ENCODE measurements around the gene PPP1R14C.

The PPP1R14C gene

DNA sequence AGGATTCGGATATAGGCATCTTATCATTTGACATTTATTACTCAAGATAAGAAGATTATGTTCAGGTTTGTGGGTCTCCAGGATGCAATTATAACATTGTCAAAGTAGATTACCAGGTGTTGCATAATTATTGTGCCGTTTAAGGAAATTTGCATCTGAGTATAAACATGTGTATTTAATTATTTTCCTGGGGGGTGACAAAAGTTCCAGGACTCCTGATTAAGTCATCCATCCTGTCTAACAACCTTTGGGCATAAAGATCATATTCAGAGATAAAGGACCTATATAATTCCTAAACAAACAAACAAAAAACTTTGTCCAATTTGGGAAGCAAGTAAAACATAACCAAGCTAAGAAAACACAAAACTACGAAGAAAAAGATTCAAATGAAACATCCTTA lies 3.3 kb upstream of the PPP1R14C start:
- DNase-seq = no peak

- no peak for DNase-seq
Measured at GRCh38 chr6:150140236-150140969, 2.4 kb upstream of the PPP1R14C start.

GRCh38 chr6:150142097-150142669 lies 661 bp upstream of the PPP1R14C start:
- no peak for DNase-seq

DNA sequence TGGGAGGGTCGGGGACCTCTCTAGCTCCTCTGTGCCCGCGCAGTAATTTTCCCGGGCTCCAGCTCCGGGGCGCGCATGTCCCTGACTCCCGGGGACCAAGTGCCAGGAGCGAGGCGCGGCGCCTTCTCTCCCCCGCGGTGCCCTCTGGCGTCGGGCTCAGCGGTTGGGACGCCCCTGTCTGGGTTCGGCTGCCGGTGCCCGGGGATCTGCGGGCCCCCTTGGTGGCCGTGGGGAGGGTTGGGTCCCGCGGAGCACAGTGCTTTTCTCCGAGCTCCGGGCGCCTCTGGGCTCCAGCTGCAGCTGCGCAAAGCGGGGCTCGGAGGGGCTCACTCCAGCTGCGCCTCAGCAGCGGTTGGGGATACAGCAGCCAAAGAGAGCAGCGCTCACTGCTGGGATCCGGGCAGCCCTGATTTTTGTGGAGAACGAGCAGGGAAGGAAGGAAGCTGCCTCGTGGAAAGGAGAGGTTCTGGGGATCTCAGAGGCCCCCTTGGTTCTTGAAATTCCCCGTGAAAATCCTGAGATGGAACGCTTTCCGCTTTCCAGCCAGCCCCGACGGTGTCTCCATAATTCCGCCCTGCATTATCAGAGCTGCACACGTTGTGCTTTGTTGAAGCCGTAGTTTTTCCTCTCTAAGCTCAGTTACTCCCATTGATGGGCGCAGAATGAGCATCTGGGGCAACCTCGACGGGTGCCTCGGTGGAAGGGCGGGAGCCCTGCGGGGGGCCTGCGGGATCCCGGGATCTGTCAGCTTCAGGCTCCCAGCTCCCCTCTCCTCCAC lies 861 bp downstream of the PPP1R14C start:
- DNase-seq = no peak

DNA sequence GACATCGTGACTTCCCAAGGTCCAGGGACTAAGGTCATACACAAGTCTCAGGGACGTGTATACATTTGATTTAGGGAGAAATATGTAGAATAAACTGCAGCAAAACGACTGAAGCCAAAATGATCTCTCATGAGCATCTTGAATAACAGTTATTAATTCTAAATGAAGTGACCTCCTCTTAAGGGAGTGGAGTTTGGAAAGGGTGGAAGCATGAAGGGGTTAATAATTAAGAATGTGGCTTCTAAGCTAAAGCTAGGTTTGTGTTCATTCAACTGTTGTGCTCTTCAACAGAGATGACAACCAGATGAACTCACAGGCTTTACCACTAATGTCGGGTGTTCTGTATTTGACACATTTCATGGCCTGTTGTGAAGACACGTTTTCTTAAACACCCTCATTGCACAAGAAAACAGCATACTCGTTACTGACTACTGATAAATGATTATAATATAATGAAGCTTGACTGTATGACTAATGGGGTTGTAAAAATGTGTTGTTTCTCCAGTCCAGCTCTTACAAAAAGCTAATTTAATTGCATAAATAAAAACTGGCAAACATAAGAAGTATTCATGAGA lies 1.5 kb downstream of the PPP1R14C start:
- DNase-seq = no peak

- DNase-seq = no peak
Measured at GRCh38 chr6:150145427-150145826, 2.6 kb downstream of the PPP1R14C start.

DNA sequence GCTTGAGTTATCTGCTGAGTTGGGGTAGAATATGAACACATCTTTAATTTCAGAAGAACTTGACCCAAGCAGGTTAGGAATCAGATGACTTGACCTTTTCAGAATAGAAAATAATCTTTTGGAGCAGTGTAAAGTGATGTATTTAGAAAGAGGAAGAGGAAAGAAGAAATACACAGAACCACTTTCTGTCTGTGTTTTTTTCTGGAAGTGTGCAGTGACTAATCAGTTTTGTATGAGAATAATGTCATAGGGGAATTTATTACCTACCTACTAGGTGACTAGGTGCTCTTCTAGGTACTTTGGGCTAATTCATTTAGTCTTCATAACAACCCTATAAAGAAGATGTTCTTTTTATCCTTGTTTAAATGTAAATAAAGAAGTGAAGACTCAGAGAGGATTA lies 3.0 kb downstream of the PPP1R14C start:
- no peak for DNase-seq

DNA sequence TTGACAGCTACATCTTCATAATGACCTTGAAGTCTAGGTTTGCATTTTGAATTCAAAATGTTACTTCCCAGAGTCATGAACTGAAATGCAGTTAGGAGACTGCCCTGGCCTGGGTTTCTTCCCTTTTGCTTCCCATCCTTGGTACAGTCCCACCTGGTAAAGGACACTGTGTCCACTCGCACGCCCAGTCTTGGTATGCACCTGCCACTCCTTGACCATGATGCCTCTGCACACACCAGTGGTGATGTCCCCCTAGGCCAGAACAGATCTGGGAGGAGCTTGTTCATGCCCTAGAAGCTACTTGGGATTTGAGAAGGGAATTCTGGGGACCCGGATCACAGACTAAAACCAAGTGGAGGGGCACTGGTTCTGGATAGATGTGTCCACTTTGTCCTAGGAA lies 3.6 kb downstream of the PPP1R14C start:
- DNase-seq = no peak

GRCh38 chr6:150149146-150149545 lies 6.3 kb downstream of the PPP1R14C start:
- no peak for DNase-seq

GRCh38 chr6:150150458-150150820 lies 7.6 kb downstream of the PPP1R14C start:
- DNase-seq = no peak

- DNase-seq = no peak
Measured at GRCh38 chr6:150150821-150151646, 8.2 kb downstream of the PPP1R14C start.

GRCh38 chr6:150152891-150153876 lies 10.3 kb downstream of the PPP1R14C start:
- DNase-seq = no peak

GRCh38 chr6:150153905-150154492 lies 11.2 kb downstream of the PPP1R14C start:
- no peak for DNase-seq

GRCh38 chr6:150156460-150156859 lies 13.6 kb downstream of the PPP1R14C start:
- DNase-seq = no peak

- DNase-seq = no peak
Measured at GRCh38 chr6:150157081-150157480, 14.2 kb downstream of the PPP1R14C start.

- no peak for DNase-seq
Measured at GRCh38 chr6:150159757-150160156, 16.9 kb downstream of the PPP1R14C start.

- no peak for DNase-seq
Measured at GRCh38 chr6:150163970-150164369, 21.1 kb downstream of the PPP1R14C start.

DNA sequence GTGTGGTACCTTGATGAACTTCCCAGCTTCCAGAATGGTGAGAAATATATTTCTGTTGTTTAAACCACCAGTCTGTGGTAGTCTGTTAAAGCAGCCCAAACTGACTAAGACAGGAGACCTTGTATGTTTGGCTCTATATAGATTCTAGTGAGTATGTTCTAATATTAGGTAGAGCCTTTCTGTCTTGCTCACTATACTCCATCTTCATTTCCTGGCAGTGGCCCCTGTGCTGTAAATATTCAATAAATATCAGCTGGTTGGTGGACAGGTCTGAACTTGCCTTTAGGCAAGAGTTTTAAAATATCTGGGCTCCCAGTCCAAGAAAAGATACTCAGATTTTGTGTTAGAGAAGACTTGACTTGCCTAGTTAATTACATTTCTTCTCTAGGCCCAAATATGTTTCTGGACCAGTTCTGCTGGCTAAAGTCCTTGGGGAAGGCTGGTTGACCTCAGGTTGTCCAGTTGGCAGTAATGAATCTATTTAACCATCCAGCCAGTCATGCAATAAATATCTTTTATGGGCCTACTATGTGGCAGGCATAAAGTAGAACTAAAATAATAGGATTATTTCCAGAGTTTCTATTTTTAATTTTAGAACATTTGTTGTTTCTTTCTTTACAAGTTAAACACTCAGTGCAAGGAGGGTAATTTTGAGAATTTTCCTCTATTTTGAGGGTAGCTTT lies 22.3 kb downstream of the PPP1R14C start:
- DNase-seq = no peak

- DNase-seq = no peak
Measured at GRCh38 chr6:150167479-150167873, 24.6 kb downstream of the PPP1R14C start.

- no peak for DNase-seq
Measured at GRCh38 chr6:150169181-150169580, 26.3 kb downstream of the PPP1R14C start.

GRCh38 chr6:150169609-150170008 lies 26.8 kb downstream of the PPP1R14C start:
- no peak for DNase-seq

All from NCI-H774 (cell line).